Measurements from ENCODE around the gene TARS2. TPM values are rescaled to one million over a fixed set of nuclear protein-coding genes. Genes with fewer than 3 reads are reported as not detected.

The TARS2 gene
- total and polyA plus RNA-seq, 2 of the 13 experiments (the other 11 are each of a cell fraction or from before 2014, with no cell fraction given): 21.3 to 22.8 TPM

GRCh38 chr1:150479370-150479769, 7.8 kb upstream of the TARS2 start:
- no TSS peak for BruUV-seq (replicated peaks)
- H3K4me1 ChIP-seq (ENCODE audit: insufficient read depth, low read length): peaks cover 62% of the 10 kb centered on the region
- no peak overlapping the region for H2AFZ ChIP-seq (ENCODE audit: low read length)
- CTCF ChIA-PET (ENCODE audit: low intra/inter-chr PET ratio, low total read pairs): no interaction called here
- FAIRE-seq (no peak), ATAC-seq (peak; percentile 73), DNase-seq (ENCODE audit: low spot score) (peak; percentile 41)
- no peaks in the 10 kb centered on the region for H3K9me3 ChIP-seq (ENCODE audit: low read length)
- H3K79me2 ChIP-seq (ENCODE audit: insufficient read depth, low read length): no peaks in the 10 kb centered on the region
- H3K4me3 ChIP-seq (replicated peaks in 1 of 3; ENCODE audit: insufficient read depth in 1 of 3, low read depth in 2 of 3, low read length in 3 of 3): no peak overlapping the region; a peak in 1 of 6 replicates
- peak overlapping the region; percentile 35 for H3K27ac ChIP-seq (ENCODE audit: extremely low read length, insufficient read depth, low read length)
- in situ Hi-C loops (cut with HindIII; ENCODE audit: extremely low pct_ligation_motif_present, low pct_unique_long_range_greater_than_20kb) (no loop called here), intact Hi-C loops (cut with micrococcal nuclease; ENCODE audit: unreplicated experiment) (no loop called here)
- no peaks in the 10 kb centered on the region for H3K27me3 ChIP-seq (ENCODE audit: control insufficient read depth in 1 of 2, insufficient read depth in 2 of 2, low read length in 2 of 2)
- TF ChIP-seq AFF4 (CRISPR knock-in tag; IDR thresholded peaks at IDR 0.05) (no peak), NFRKB (IDR thresholded peaks at IDR 0.05) (no peak), ZNF510 (CRISPR knock-in tag; IDR thresholded peaks at IDR 0.05; ENCODE audit: low read depth) (no peak), ZSCAN5A (CRISPR knock-in tag; IDR thresholded peaks at IDR 0.05; ENCODE audit: borderline replicate concordance) (no peak), POGZ (CRISPR knock-in tag; IDR thresholded peaks at IDR 0.05) (0 out of 2 replicates have a peak, but pooled peaks have one; percentile 0)
- 2% methylated on average over 4 of the region's 4 CpGs for WGBS (ENCODE audit: low lambda C conversion rate)
- H3K4me2 ChIP-seq (ENCODE audit: low read depth, low read length): peak overlapping the region; percentile 53
- no peaks in the 10 kb centered on the region for H4K20me1 ChIP-seq (ENCODE audit: insufficient read depth, low read length)
- POLR2A ChIA-PET: interaction anchor here (0.6 to 1.2 kb wide), 3 partner anchors 8 to 198 kb away, joined by 3 to 5 read pairs (median 3); no protein-coding TSS in a partner anchor
- H3K9ac ChIP-seq (ENCODE audit: insufficient read depth, low read depth, low read length): no peak overlapping the region
- H3K36me3 ChIP-seq (replicated peaks in 1 of 2; ENCODE audit: control insufficient read depth in 1 of 2, insufficient read depth in 2 of 2, low read length in 2 of 2): no peaks in the 10 kb centered on the region
